Bone marrow (tissue), 2 donors: ENCODE results near the gene RRM2.

ENCODE experiments used
- DNase-seq, 2 donors: peaks; one replicate each; lab custom pipeline; 2025; lab: John Stamatoyannopoulos, UW

The RRM2 gene

DNA sequence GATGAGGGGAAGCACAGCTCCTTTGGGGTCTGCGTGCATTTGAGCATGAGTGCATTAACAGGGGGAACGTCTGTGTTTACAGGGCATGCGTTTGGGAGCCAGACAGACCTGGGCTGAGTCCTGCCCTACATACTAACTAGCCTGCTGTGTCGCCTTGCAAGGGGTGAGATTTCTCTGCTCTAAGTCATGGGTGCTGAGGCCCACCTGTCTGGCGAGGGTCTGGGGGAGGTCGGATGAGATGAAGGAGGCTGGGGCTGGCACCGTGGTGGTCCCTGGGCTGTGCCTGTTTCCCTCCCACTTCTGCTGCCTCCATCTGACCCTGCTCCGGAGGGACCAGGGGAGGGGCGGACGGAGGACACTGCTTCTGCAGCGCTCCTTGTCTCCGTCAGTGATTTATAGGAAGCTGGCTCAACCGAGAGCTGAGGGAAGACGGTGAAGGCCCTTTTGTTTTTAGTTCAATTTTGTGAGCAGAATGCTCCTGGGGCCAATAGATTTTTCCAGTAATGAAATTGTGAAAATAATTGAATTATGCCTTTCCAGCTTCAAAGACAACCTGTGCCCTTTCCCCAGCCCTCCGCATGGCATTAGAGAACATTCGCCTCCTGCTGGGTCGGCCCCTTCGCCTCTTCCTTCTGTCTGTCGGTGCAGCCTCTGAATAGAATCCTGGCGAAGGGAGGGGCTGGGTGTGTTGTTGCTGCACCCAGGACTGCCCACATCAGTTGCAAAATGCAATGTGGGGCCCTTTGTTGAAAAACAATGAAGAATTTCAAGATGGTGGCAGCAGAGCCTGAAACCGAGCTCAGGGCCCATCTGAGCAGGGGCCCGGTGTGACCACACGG is 49.7 kb downstream of the RRM2 start:
- no peak for DNase-seq

- no peak for DNase-seq
Measured at GRCh38 chr2:10173258-10174005, 50.9 kb downstream of the RRM2 start.

DNA sequence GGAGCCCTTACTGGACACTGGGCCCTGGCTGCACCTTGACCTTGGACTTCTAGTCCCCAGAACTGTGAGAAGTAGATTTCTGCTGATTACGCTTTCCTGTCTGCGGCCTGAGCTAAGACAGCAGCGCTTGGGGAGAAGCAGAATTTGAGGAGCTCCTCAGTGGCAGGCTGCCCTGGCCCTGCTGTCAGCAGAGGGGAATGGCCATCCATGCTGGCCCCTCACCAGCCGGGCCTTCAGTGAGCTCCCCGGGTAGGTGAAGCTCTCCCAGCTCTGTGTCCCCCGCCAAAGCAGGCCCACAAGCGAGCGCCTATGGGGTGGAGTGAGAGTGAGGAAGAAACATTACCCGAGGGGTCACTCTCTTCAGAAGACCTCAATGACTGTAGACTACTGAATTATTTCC is 51.6 kb downstream of the RRM2 start:
- no peak for DNase-seq

DNA sequence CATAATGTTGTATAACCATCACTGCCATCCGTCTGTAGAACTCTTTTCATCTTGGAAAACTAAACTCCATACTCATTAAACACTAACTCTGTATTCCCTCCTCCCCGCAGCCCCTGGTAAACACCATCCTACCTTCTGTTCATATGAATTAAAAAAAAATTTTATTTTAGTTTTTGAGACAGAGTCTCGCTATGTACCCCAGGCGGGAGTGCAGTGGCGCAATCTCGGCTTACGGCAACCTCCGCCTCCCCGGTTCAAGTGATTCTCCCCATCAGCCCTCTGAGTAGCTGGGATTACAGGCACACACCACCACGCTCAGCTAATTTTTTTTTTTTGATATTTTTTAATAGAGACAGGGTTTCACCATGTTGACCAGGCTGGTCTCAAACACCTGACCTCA is 52.9 kb downstream of the RRM2 start:
- no peak for DNase-seq

DNA sequence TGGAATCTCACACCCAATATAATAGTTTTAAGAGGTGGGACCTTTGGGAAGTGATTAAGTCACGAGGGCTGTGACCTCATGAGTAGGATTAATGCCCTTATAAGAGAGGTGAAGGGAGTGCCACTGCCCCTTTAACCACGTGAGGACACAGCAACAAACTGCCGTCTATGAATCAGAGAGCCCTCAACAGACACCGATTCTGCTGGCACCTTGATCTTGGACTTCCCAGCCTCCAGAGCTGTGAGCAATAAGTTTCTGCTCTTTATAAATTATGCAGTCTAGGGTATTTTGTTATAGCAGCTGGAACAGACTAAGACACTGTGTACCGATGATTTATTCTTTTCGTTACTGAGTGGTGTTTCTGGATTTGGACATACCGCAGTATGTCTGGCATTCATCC is 56.2 kb downstream of the RRM2 start:
- DNase-seq, result no peak

GRCh38 chr2:10179422-10179821 is 56.9 kb downstream of the RRM2 start:
- DNase-seq, result no peak

DNA sequence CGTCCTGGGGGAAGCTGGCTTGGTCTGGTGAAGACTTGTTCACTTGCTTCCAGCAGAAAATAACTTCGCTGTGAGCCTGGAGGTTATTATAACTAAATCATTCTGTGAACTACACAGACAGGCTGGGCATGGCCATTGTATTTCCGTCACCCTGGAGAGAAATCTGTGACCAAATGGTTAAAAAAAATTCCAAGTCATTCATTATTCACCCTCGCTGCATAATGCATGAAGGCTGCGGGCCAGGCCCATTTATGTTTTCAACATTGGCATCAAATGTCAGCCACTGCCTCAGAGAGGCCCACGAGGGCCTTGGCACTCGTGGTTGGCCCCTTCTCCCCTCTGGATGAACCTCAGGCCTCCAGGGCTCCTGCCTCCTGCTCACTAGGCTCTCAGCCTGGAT is 57.7 kb downstream of the RRM2 start:
- no peak for DNase-seq
